ENCODE results near the gene PLSCR1.

Gene PLSCR1

DNA sequence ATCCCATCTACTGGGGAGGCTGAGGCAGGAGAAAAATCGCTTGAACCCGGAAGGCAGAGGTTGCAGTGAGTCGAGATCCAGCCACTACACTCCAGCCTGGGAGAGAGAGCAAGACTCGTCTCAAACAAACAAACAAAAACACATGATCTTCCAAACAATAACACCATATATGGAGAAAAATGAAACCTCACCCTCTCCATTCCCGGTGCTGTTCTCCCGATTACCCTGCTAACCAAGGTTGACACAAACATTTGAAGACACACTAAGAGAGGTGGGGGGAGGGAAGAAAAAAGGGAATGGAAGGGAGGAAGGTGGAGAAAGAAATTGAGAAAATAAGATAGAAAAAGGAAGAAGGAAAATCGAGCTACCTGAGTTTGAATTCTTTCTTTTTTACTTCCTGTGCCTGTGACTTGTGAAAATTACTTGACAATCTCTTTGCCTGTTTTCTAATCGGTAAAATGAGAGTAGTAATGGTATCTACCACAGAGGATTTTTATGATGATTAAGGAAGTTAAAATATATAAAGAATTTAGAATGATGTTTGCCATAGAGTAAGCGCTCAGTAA, 73.9 kb downstream of the PLSCR1 start:
- no peak for DNase-seq

DNA sequence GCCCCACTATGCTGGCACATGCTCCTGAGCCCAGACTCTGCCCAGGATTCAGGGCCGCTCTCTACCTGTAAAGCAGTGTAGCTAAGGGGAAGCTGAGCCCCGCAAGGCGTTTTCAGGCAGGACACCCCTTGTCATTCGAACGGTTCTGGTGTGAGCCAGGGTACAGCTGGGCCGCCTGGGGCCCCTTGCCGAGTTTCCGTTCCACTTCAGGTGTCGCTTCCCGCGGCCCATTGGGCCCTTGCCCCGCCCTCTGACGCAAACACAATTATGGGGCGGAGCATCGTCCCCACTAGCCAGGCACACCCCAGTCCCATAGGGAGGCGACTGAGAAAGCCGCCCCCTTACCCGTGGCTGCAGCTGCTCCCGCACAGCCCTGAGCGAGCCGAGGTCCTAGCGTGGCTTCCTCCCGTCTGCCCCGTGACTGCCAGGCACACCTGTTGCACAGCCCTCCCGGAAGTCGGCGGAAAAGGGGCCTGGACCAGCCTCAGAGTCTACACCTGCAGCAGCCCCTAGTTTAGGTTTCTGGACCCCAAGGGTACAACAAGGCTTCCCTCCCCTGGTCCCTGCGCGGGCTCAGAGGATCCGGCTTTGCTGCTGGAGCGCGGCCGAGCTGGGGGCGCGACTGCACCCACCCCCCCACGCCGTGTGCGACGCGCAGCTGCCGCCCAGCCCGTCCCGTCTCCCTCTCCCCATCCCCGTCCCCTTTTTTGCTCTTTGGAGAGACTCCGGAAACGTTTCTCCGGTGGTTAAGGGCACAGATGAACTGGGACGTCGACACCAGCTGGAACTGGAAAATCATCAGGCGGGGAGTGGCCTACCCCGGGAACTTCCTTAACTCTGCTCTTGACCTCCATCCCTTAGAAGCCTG, 75.0 kb downstream of the PLSCR1 start, which contains the start of gene PLSCR2:
PLSCR2 (minus strand) TSS at position 412 of the 868 bp plus-strand sequence. CDS start 9,657 bp downstream, outside the sequence.
- no peak for DNase-seq

DNA sequence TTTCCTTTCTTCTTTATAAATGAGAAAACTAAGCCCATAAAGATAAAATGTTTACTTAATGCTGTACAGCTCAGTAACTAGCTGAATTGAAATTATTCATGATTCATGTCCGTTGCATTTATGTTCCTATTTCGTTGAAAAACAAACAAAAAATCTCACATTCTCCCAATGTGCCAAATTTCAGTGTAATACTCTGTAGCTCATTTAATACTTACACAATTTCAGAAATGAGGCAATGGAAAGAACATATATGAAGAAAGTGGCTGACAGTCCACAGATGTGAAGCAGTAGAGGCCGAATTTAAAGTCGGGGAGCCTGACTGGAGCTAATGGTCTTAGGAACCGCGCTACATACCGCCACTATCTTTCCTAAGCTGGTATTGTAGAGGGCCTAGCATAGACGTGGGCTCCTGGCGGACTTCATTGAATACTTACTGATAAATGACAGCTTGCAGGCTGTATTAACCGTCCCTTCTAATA, 75.7 kb downstream of the PLSCR1 start:
- DNase-seq = no peak

DNA sequence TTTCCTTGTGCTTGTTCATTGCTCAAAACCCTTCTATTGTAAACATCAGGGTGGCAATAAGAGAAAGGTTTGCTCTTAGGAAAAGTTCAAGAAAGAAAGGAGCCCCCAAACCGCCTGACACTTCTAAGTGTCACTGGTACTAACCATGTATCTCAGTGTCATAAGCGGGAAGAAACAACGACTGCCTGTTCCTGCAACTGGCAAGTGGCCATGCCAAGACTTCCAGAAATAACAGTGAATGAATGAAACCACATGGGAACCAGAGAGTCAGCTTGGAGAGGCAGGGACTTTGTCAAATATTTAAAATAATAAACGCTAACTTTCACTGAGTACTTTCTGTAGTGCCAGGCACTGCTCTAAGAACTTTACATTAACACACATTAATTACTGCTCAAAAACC, 76.2 kb downstream of the PLSCR1 start:
- no peak for DNase-seq

- no peak for DNase-seq
These were observed 77.8 kb downstream of the PLSCR1 start for GRCh38 chr3:146466604-146467003.

GRCh38 chr3:146465693-146466465, 78.5 kb downstream of the PLSCR1 start:
- no peak for DNase-seq

All from SIG-M5 (cell line).